Thoracic aorta (tissue), 2 donors: Measurements from ENCODE around the gene CMTM3. TPM values are rescaled to one million over a fixed set of nuclear protein-coding genes. Genes with fewer than 3 reads are reported as not detected.

ENCODE experiments used
- ATAC-seq: fragments of 150-250 bp; one replicate; pipeline ENCODE4 v1.8.0; 2017; ENCODE audit warnings: low read depth; ENCODE audit not compliant: insufficient number of reproducible peaks, low FRiP score
- DNase-seq: peaks from one replicate; pipeline ENCODE4 v3.0.0-alpha.2; 2020; ENCODE audit warnings: low spot score
- H3K27ac ChIP-seq, 2 donors: fragments of 200-600 bp; sonication (generic); 1 replicate in 1 of 2; 2 replicates in 1 of 2; pipeline ENCODE4 v1.5.1; 2016; ENCODE audit warnings: mild to moderate bottlenecking in 2 of 2, moderate library complexity in 2 of 2
- H3K27me3 ChIP-seq: fragments of 200-600 bp; sonication (generic); replicated peaks from 2 replicates; pipeline ENCODE4 v1.6.0; 2016; ENCODE audit warnings: mild to moderate bottlenecking; ENCODE audit not compliant: insufficient read depth
- H3K36me3 ChIP-seq: fragments of 200-600 bp; sonication (generic); one replicate; pipeline ENCODE4 v1.5.1; 2016
- H3K4me1 ChIP-seq, 2 donors: fragments of 200-600 bp; sonication (generic); 1 replicate in 1 of 2; 2 replicates in 1 of 2; pipeline versions ENCODE4 v1.5.1 to v1.6.0; 2016; ENCODE audit warnings: low read depth in 2 of 2, mild to moderate bottlenecking in 1 of 2; ENCODE audit not compliant: control insufficient read depth in 1 of 2
- H3K4me3 ChIP-seq: fragments of 200-600 bp; sonication (generic); 2 replicates; pipeline ENCODE4 v1.5.1; 2016; ENCODE audit warnings: mild to moderate bottlenecking
- H3K9me3 ChIP-seq: fragments of 200-600 bp; sonication (generic); 2 replicates; pipeline ENCODE4 v1.5.1; 2016
- CTCF ChIP-seq: fragments of 200-600 bp; sonication (generic); IDR thresholded peaks from one replicate; pipeline ENCODE4 v1.5.1; 2019; ENCODE audit warnings: antibody characterized with exemption
- total RNA-seq, 2 donors: library from RNA; depleted of rRNA; stranded (reverse); fragments of >200 nt; gene quantifications; one replicate each; pipeline versions ENCODE4 v1.1.0 to v1.2.3, GENCODE V29; 2016

CMTM3 gene
- total RNA-seq, 2 donors from 2014 or later: 16.6 to 20.7 TPM

GRCh38 chr16:66650707-66651473 is 46.4 kb downstream of the CMTM3 start:
- Histone ChIP-seq H3K9me3 (no peaks in the 10 kb centered on the region), H3K27ac (no peak overlapping the region), H3K36me3 (no peaks in the 10 kb centered on the region), H3K4me1 (peaks cover 3 to 10% of the 10 kb centered on the region in 2 donors), H3K4me3 (peak overlapping the region; percentile 67), H3K27me3 (no peaks in the 10 kb centered on the region)
- TF ChIP-seq CTCF: peak; percentile 92
- ATAC-seq: peak; percentile 94
- peak; percentile 55 for DNase-seq

- peak overlapping the region; percentile 67 for H3K4me3 ChIP-seq
- no peak for DNase-seq
- H3K9me3 ChIP-seq: no peaks in the 10 kb centered on the region
- no peak for TF ChIP-seq CTCF
- ATAC-seq: no peak
- peaks cover 3 to 10% of the 10 kb centered on the region in 2 donors for H3K4me1 ChIP-seq
- H3K27me3 ChIP-seq: no peaks in the 10 kb centered on the region
- H3K27ac ChIP-seq: no peak overlapping the region
- no peaks in the 10 kb centered on the region for H3K36me3 ChIP-seq
Observed at GRCh38 chr16:66651474-66651765, 46.9 kb downstream of the CMTM3 start.

GRCh38 chr16:66651965-66652364 is 47.5 kb downstream of the CMTM3 start:
- no peak for ATAC-seq
- H3K4me1 ChIP-seq: peaks cover 3 to 10% of the 10 kb centered on the region in 2 donors
- H3K27ac ChIP-seq: no peak overlapping the region
- no peak for TF ChIP-seq CTCF
- no peaks in the 10 kb centered on the region for H3K27me3 ChIP-seq
- no peaks in the 10 kb centered on the region for H3K9me3 ChIP-seq
- no peak overlapping the region for H3K4me3 ChIP-seq
- DNase-seq: no peak
- H3K36me3 ChIP-seq: no peaks in the 10 kb centered on the region

- Histone ChIP-seq H3K27me3 (no peaks in the 10 kb centered on the region), H3K27ac (no peak overlapping the region), H3K4me1 (peaks cover 3 to 10% of the 10 kb centered on the region in 2 donors), H3K9me3 (no peaks in the 10 kb centered on the region), H3K36me3 (no peaks in the 10 kb centered on the region), H3K4me3 (no peak overlapping the region)
- DNase-seq (no peak), ATAC-seq (no peak)
- no peak for TF ChIP-seq CTCF
Observed at GRCh38 chr16:66652661-66653360, 48.3 kb downstream of the CMTM3 start.

- ATAC-seq (no peak), DNase-seq (no peak)
- Histone ChIP-seq H3K27ac (no peak overlapping the region), H3K36me3 (no peaks in the 10 kb centered on the region), H3K4me3 (no peak overlapping the region), H3K9me3 (no peaks in the 10 kb centered on the region), H3K4me1 (peaks cover 3 to 10% of the 10 kb centered on the region in 2 donors), H3K27me3 (no peaks in the 10 kb centered on the region)
- no peak for TF ChIP-seq CTCF
Observed at GRCh38 chr16:66653581-66654350, 49.3 kb downstream of the CMTM3 start.
